AG10803 (cell line): Measurements from ENCODE around the gene KCNN3.

ENCODE experiments used
- DNase-seq: peaks from one replicate; pipeline ENCODE4 v3.0.0; 2010; ENCODE audit warnings: low read depth
- H3K4me3 ChIP-seq: 2 replicates; pipeline ENCODE4 v1.5.1; 2011; ENCODE audit warnings: mild to moderate bottlenecking, low read length, control low read depth
- TF ChIP-seq, protein P1 (sequence below): conservative IDR thresholded peaks from 2 replicates; pipeline ENCODE4 v1.5.1; 2011; ENCODE audit warnings: mild to moderate bottlenecking, low read length, control low read depth, inconsistent platforms

The KCNN3 gene

DNA sequence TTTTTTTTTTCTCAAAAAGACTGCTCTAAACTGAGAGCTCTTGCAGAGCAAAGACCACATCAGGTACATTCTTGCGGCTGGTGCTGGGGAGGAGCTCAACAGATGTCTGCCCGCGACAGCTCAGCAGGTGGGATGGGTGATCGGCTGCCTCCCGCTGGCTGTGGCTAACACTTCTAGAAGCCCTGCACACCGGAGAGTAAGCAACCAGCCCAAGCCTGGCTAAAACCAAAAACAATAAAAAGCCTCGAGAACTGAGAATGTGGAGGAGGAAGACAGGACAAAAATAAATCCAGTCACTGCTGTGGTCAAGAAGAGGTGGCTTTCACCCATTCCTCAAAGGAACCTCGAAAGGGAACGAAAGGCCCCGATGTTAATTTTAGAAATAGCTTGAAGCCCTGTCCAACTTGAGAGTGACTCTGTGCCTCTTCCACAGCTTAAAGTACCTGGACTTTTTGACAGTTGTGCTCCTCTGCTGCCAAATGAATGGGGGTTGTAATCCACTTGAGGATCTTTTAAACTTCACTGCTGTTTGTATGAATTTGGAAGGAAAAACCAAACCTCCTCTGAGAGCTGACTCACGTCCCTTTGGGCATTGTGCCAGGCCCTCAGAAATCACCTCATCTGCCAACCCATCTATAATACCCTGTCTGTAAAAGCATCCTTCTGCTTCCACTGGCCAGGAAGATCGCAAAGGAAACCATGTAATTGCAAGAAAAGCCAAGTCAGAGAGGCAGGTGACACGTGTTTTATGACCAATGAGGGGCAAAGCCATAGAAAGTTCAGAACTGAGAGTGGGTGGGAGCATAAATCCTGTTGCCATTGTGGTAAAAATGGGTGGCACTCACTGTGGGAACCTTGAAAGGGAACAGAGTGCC is 78.6 kb downstream of the KCNN3 start:
- peak; percentile 12 for DNase-seq
- no peak overlapping the region for H3K4me3 ChIP-seq
- TF ChIP-seq, protein P1, sequence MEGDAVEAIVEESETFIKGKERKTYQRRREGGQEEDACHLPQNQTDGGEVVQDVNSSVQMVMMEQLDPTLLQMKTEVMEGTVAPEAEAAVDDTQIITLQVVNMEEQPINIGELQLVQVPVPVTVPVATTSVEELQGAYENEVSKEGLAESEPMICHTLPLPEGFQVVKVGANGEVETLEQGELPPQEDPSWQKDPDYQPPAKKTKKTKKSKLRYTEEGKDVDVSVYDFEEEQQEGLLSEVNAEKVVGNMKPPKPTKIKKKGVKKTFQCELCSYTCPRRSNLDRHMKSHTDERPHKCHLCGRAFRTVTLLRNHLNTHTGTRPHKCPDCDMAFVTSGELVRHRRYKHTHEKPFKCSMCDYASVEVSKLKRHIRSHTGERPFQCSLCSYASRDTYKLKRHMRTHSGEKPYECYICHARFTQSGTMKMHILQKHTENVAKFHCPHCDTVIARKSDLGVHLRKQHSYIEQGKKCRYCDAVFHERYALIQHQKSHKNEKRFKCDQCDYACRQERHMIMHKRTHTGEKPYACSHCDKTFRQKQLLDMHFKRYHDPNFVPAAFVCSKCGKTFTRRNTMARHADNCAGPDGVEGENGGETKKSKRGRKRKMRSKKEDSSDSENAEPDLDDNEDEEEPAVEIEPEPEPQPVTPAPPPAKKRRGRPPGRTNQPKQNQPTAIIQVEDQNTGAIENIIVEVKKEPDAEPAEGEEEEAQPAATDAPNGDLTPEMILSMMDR: no peak

DNA sequence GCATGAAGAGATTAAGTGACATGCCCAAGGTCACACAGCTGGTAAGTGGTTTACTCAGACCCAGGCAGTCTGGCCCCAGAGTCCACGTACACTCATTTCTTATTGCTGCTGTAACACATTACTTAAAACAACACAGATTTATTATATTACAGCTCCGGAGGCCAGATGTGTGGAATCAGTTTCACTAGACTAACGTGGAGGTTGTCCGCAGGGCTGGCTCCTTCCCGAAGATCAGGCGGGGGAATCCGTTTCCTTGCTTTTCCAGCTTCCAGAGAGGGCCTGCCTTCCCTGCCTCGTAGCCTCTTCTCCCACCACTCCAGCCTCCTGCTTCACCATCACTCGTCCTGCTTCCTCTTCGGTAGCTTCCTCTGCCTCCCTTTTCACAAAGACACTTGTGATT is 81.2 kb downstream of the KCNN3 start:
- TF ChIP-seq, protein P1: no peak
- peak; percentile 9 for DNase-seq
- no peak overlapping the region for H3K4me3 ChIP-seq

DNA sequence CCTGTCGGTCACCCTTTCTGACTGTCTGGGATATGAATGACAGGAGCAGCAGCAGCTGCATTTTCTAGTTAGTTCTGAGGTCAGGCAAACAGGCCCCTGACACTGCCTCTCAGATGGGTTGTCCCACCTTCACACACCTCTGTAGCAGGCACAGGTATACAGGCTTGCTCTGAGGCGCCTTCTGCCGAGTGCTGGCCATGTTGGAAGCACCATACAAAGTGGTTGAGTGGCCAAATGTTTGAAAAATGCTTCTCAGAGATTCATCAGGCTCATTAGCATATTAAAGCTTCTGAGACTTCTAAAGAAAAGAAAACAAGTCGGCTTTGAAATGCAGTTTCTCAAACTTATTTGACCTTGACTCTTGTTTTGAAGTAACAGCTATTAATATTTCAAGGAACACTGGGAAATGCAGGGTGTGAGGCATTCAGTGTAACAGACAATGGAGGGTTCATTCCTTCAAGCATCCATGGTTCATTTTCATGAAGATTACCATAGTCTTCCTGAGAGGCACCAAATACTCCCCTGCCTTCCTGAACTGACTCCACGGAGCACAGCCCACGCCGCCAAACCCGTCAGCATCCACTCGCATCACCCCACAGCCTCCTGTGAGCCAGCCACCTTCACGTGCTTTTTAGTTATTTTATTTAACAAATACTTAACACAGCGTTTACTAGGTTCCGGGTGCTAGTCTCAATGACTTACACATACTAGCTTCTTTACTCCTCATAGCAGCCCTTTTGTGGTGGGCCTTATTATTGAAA is 81.8 kb downstream of the KCNN3 start:
- DNase-seq: no peak
- TF ChIP-seq, protein P1: no peak
- no peak overlapping the region for H3K4me3 ChIP-seq

DNA sequence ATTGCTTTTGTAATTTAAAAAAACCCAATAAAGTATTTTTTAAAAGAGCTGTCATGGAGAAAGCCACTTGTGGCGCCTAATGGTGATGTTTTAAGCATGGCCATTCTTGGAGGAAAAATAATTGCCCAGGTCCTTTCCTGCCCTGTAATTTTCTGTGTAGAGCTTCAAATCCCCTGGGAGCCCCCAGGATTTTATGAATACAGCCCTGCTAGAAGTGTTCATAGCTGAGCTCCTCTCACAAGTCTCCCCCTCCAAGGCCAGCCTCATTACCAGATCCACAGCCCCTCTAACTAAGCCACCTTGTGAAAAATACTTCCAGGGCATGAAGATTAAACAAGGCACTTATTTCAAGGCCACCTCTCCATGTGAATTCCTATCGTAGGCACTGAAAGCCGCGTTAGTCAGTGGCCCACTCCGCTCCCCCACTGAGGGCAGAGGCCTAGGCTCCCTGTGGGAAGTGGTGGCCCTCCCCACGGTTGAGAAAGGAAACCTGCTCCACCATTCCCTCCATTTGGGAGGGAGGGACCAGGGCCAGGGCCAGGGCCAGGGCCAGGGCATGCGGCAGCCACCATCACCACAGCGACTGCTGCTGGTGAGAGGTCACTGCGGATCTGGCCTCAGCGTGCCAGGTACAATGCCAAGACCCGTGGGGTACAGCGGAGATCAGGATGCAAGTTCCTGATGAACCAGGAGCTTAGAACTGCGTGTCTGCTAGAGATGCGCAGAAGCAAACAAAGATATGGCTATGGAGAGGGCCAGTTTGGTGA is 83.1 kb downstream of the KCNN3 start:
- no peak overlapping the region for H3K4me3 ChIP-seq
- TF ChIP-seq, protein P1: no peak
- no peak for DNase-seq

DNA sequence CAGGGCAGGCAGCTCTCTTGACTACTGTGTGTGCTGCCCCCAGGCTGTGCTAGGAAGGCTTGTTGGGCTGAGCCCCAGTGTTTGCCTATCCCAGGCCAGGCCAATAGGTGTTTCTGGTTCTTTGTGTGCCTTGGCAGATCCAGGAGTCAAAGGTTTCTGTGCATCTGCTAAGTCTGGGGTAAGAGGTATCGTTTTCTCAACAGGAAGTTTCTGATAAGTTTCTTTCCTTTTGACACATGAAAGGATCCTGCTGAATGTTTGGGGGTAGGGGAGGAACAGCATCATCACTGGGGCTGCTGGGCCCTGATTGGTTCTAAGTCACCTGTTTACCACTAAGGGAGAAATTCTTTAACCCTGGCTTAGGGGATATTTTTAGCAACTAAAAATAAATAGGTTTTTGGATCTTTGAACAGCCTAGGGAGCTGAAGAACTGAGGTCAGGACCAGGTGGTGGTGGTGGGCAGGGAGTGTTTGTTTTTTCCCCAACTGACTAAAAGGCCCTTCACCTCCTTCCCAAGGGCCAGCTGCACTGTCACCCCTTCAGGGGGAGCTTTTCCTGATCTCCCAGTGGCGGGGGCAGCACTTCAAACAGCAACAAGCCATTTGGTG is 85.1 kb downstream of the KCNN3 start:
- H3K4me3 ChIP-seq: no peak overlapping the region
- TF ChIP-seq, protein P1: no peak
- DNase-seq: no peak

DNA sequence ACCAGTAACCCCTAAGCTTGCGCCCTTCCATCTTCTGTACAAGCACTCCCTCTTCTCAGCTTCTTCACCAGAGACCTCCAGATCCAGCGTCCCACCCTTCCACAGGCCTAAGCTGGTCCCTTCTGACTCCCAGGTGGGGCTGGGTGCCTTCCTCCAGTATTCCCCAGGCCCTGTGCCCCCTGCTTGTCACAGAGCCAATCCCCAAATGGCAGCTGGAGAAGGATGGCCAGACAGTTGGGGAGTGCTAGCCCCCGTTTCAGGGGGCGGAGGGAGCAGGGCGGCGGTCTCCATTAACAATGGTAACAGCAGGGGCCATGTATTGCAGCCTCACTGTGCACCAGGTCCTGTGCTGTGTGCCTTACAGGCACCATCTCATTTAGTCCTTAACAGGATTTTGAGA is 85.7 kb downstream of the KCNN3 start:
- no peak overlapping the region for H3K4me3 ChIP-seq
- DNase-seq: no peak
- TF ChIP-seq, protein P1: no peak
